MM.1S (cell line): ENCODE results near the gene LMO1.

Experiments
- DNase-seq: peaks from one replicate; pipeline ENCODE4 v3.0.0-alpha.2; 2015
- H2AFZ ChIP-seq: fragments of 300-600 bp; sonication (generic); 2 replicates; pipeline ENCODE4 v1.6.0; 2016; ENCODE audit warnings: antibody characterized with exemption, low read length
- H3F3A ChIP-seq: fragments of 300-600 bp; sonication (generic); 2 replicates; pipeline ENCODE4 v1.6.1; 2016; ENCODE audit warnings: mild to moderate bottlenecking, antibody characterized with exemption, low read length, moderate library complexity, mixed read lengths; ENCODE audit not compliant: insufficient read depth
- H3K27ac ChIP-seq: fragments of 300-600 bp; sonication (generic); 2 replicates; pipeline ENCODE4 v1.5.1; 2016; ENCODE audit warnings: mild to moderate bottlenecking, low read length
- H3K27me3 ChIP-seq: fragments of 300-600 bp; sonication (generic); replicated peaks from 2 replicates; pipeline ENCODE4 v1.6.0; 2016; ENCODE audit warnings: low read length; ENCODE audit not compliant: insufficient read depth
- H3K36me3 ChIP-seq: fragments of 300-600 bp; sonication (generic); replicated peaks from 2 replicates; pipeline ENCODE4 v1.6.1; 2016; ENCODE audit warnings: mild to moderate bottlenecking, low read length, mixed read lengths; ENCODE audit not compliant: insufficient read depth
- H3K4me1 ChIP-seq: fragments of 300-600 bp; sonication (generic); 2 replicates; pipeline ENCODE4 v1.6.1; 2016; ENCODE audit warnings: low read length, mixed read lengths
- H3K4me2 ChIP-seq: fragments of 300-600 bp; sonication (generic); 2 replicates; pipeline ENCODE4 v1.6.0; 2016; ENCODE audit warnings: low read depth, low read length
- H3K4me3 ChIP-seq: fragments of 300-600 bp; sonication (generic); 2 replicates; pipeline ENCODE4 v1.5.1; 2016; ENCODE audit warnings: low read length, mixed read lengths
- H3K79me2 ChIP-seq: fragments of 300-600 bp; sonication (generic); 2 replicates; pipeline ENCODE4 v1.6.1; 2016; ENCODE audit warnings: mixed run types, low read length, mixed read lengths
- H3K9ac ChIP-seq: fragments of 300-600 bp; sonication (generic); 2 replicates; pipeline ENCODE4 v1.6.1; 2016; ENCODE audit warnings: low read length, mixed read lengths
- H3K9me2 ChIP-seq: fragments of 300-600 bp; sonication (generic); replicated peaks from 2 replicates; pipeline ENCODE4 v1.6.1; 2016; ENCODE audit warnings: mild to moderate bottlenecking, low read length, mixed read lengths; ENCODE audit not compliant: insufficient read depth
- H3K9me3 ChIP-seq: fragments of 300-600 bp; sonication (generic); replicated peaks from 2 replicates; pipeline ENCODE4 v1.6.1; 2016; ENCODE audit warnings: mild to moderate bottlenecking, low read length, mixed read lengths; ENCODE audit not compliant: insufficient read depth
- H4K20me1 ChIP-seq: fragments of 300-600 bp; sonication (generic); 2 replicates; pipeline ENCODE4 v1.6.1; 2016; ENCODE audit warnings: mild to moderate bottlenecking, low read length, moderate library complexity, mixed read lengths; ENCODE audit not compliant: insufficient read depth
- EZH2 ChIP-seq: fragments of 300-600 bp; sonication (generic); optimal IDR thresholded peaks from 2 replicates; pipeline ENCODE3; 2017; ENCODE audit warnings: low read depth, mild to moderate bottlenecking, antibody characterized with exemption, low read length, mixed read lengths
- EZH2phosphoT487 ChIP-seq: fragments of 300-600 bp; sonication (generic); IDR thresholded peaks from 2 replicates; pipeline ENCODE4 v1.6.1; 2018; ENCODE audit warnings: antibody characterized with exemption, low read length
- TF ChIP-seq, protein P1 (sequence below): fragments of 300-600 bp; sonication (generic); IDR thresholded peaks from 2 replicates; pipeline ENCODE4 v1.5.1; 2016; ENCODE audit warnings: antibody characterized with exemption, low read length, mixed read lengths

LMO1 gene

DNA sequence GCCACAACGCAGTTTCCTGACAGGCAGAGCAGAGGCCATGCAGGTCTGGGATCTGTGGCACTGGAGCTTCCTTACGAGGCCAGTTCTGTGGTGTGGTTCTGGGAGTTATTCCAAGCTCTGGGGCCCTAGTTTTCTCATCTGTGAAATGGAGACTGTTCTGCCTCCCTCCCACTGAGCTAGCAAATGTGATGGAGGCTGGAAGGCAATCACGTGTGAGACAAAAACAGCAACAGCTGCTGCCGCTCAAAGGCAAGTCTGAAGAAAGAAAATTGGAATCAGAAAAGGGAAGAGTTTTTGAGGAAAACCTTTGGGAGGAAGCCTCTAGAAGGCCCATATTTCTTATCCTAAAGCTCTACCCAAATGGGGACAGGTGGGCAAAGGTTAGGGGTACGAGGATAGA, 86.5 kb downstream of the LMO1 start:
- no peaks in the 10 kb centered on the region for H3K9me2 ChIP-seq
- no peaks in the 10 kb centered on the region for H3K9me3 ChIP-seq
- no peaks in the 10 kb centered on the region for H3K27me3 ChIP-seq
- H3K79me2 ChIP-seq: no peaks in the 10 kb centered on the region
- H3K27ac ChIP-seq: no peak overlapping the region
- no peak overlapping the region for H3K4me3 ChIP-seq
- no peaks in the 10 kb centered on the region for H3K36me3 ChIP-seq
- H3K9ac ChIP-seq: no peak overlapping the region
- no peaks in the 10 kb centered on the region for H4K20me1 ChIP-seq
- H3K4me1 ChIP-seq: no peaks in the 10 kb centered on the region
- H3K4me2 ChIP-seq: no peak overlapping the region
- no peak overlapping the region for H2AFZ ChIP-seq
- TF ChIP-seq, protein P1, sequence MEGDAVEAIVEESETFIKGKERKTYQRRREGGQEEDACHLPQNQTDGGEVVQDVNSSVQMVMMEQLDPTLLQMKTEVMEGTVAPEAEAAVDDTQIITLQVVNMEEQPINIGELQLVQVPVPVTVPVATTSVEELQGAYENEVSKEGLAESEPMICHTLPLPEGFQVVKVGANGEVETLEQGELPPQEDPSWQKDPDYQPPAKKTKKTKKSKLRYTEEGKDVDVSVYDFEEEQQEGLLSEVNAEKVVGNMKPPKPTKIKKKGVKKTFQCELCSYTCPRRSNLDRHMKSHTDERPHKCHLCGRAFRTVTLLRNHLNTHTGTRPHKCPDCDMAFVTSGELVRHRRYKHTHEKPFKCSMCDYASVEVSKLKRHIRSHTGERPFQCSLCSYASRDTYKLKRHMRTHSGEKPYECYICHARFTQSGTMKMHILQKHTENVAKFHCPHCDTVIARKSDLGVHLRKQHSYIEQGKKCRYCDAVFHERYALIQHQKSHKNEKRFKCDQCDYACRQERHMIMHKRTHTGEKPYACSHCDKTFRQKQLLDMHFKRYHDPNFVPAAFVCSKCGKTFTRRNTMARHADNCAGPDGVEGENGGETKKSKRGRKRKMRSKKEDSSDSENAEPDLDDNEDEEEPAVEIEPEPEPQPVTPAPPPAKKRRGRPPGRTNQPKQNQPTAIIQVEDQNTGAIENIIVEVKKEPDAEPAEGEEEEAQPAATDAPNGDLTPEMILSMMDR: no peak
- TF ChIP-seq EZH2: no peak
- no peak for TF ChIP-seq EZH2phosphoT487
- DNase-seq: no peak
- no peaks in the 10 kb centered on the region for H3F3A ChIP-seq
